Hippocampal formation (tissue), 2 donors: Measurements from ENCODE around the gene GMDS.

Source experiments
- DNase-seq, 2 donors: peaks; one replicate each; lab custom pipeline; 2025; lab: John Stamatoyannopoulos, UW

Gene GMDS

GRCh38 chr6:2240961-2241360 lies 4.4 kb downstream of the GMDS start:
- DNase-seq: no peak

DNA sequence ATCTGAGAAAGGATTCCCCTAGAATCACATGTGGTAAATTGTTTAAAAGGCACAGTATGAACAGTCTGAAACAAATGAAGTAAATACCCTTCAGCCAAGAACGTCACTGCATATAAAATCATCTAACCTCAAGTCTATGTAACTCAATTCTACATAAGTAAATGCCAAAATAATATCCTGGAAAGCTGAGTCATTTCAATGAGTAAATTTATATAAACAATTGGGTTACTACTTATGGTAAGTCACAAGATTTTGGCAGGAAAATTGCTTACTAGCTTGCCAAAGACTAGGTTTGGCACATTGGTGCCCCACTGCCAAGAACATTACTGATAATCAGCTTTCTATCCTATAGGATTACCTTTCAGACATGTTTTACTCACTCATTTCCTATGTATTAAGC lies 8.4 kb downstream of the GMDS start:
- DNase-seq: no peak

DNA sequence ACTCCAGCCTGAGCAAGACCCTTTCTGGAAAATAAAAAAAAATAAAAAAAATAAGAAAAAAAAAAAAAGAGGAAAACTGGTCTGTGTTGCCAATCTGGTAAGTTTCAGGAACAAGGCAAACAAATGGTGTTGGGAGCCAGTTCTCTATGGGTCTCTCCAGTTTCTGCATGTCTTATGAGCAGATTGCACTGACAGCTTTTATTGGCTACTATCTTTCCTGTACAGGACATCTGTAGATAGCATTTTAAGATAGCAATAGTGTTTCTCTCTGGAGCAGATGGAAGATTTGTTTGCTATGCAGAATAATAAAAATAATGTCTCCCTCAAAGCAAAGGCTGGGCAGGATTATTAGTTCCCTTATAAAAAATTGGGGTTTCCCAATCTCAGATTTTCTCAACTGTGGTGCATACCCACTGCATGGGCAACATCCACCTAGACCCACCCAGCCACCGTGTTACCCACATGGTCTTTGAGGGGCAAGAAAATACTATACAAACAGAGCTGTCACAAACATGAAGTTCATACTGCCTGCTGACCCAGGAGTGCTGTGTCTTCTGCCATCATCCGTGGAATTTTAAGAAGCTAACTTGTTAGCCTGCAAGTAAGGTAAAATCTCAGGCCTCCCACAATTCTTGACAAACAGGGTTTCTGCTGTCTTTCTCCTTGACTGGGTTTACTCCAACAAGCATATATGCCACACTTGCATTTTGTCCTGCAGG lies 9.5 kb downstream of the GMDS start:
- no peak for DNase-seq

DNA sequence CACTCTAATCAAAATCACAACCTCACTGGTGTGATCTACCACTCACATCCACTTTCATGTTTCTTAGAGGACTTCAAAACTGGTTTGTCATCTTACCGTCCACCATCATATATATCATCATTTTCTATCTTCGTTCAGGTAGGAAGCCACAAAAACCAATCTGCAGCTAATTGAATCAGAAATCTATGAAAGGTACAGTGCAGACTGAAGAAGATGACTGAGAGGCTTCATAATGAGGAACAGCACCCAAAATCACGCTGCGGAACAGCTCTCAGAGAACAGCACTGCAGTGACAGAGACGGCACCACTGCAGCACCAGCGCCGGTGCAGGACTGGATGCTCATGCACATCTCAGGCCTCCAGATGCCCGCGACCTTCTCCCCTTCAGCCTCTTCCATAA lies 13.0 kb downstream of the GMDS start:
- no peak for DNase-seq

- DNase-seq: no peak
Observed at GRCh38 chr6:2231438-2231837, 14.0 kb downstream of the GMDS start.

GRCh38 chr6:2230659-2231277 lies 14.6 kb downstream of the GMDS start:
- no peak for DNase-seq

- no peak for DNase-seq
Observed at GRCh38 chr6:2229742-2230141, 15.7 kb downstream of the GMDS start.

- DNase-seq: no peak
Observed at GRCh38 chr6:2229039-2229438, 16.4 kb downstream of the GMDS start.

DNA sequence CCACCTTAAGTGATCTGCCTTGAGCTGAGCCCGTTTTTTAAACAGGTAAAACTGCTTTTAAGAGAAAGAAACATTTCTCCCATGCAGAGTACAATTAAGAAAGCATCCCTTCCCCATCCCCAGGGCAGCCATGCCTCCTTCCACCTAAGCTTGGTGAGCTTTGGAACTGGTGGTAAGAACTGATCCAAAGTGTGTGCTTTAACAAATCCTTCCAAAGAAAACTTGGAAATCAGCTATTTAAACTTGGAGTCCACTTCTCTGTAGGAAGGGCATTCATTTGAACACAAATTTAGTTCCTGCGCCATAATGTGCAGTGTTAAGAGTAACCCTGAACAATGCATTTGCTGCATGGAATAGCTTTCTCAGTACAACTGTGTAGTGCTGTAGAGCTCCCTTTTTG lies 17.0 kb downstream of the GMDS start:
- no peak for DNase-seq

DNA sequence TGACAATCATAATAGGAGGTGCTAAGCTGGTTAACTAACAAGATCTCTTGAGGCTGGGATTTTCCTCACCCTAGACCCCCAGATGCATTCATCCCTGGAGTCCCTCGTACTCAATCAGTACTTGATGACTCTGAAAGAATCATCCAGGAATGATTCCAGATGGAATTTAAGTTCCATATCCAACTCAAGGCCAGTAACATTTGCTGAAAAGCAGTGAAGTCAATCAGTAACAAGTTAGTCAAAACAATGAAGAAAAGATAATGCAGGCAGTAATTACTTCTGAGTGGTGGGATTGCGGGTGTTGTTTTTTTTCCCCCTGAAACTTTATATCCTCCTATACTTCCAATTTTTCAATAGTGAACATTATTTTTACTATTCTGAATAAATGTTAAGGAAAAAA lies 18.6 kb downstream of the GMDS start:
- no peak for DNase-seq

DNA sequence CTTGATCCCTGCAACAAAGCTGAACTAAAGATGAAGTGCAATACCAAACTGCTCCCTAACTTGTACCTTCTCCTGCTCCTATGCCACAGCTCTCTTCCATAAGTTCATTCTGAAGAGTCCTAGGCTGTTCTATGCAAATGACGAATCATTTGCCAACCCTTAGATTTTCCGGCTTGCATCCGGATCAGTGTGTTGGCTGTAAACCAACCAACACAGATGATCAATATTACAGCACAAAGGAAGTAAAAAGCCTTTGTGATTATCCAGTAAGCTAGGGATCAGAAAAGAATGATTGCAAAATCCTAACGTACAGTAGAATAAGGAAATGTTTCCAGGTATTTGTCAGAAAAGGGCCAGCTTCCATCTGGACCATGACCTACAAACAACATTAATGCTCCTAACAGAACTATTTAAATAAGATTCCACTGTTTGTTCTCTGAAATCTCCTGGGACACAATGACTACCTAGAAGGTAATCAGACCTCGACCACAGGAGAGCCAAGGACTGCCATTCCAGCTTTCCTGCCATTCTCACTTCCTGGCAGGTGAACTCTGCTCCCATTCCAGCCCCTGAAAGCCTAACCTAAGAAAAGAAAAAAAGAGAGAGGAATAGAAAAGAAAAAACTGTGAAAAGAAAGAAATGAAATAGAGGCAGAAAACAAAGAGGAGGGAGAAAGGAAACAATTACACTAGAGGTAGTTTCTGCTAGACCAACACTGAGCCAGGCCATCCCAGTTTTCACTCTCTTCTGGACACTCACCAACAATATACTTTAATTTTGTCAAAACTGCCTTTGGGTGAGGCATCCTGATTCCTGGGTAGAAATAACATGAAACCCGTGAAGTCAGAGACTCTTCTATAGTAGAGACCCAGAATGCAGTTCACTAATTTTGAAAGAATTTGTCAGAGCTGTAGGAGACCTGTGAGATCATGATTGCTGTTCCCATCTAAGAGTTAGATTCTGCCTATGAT lies 19.7 kb downstream of the GMDS start:
- no peak for DNase-seq

DNA sequence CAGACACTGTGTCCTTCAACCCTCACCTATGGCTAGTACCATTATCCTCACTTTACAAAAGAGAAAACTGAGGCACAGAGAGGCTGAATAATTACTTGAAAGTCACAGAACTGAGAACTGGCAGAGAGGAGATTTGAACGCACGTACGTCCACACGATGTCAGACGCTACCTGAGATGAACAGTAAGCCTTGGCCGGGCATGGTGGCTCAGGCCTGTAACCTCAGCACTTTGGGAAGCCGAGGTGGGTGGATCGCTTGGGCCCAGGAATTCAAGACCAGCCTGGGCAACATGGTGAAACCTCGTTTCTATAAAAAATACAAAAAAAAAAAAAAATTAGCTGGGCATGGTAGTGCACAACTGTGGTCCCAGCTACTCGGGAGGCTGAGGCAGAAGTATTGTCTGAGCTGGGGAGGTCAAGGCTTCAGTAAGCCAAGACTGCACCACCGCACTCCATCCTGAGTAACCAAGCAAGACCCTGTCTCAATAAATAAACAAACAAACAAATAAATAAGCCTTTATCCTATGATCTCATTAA lies 20.5 kb downstream of the GMDS start:
- no peak for DNase-seq

GRCh38 chr6:2222275-2222842 lies 23.0 kb downstream of the GMDS start:
- DNase-seq: no peak

- DNase-seq: no peak
Observed at GRCh38 chr6:2221726-2222274, 23.6 kb downstream of the GMDS start.

DNA sequence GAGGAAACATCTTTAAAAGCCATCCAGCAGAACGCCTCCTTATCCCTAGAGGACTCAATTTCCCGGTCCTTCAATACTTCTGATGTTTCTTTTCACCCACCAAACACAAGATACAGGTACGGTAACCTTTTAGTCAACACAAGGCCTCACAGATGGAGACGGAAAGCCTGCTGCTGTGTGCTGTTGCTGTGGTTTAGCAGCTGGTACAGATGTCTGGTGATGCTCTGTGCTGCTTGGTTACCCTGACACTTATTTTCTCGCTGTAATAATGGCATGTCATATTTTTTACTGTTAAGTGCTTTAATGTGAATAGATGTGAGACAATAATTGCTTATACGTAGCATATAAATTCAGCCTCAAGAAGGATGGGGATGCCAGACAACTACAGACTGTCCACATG lies 25.3 kb downstream of the GMDS start:
- DNase-seq: no peak

DNA sequence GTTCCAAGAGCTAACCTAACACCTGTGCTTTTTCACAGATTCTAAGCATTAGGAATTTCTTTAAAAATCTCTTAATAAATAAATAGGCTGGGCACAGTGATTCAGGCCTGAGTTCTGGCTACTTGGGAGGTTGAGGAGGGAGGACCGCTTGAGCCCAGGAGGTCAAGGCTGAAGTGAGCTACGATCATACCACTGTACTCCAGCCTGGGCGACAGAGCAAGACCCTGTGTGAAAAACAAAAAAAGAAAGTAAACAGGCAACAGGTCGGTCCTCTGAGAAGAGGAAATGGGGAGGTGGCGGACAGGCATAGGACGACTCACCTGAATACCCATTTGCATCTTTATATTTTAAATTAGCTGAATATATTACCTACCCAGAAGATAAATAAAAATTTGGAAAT lies 26.5 kb downstream of the GMDS start:
- DNase-seq: no peak

GRCh38 chr6:2216794-2217383 lies 28.5 kb downstream of the GMDS start:
- no peak for DNase-seq

- DNase-seq: no peak
Observed at GRCh38 chr6:2215342-2215741, 30.1 kb downstream of the GMDS start.

GRCh38 chr6:2213086-2213485 lies 32.3 kb downstream of the GMDS start:
- DNase-seq: no peak

DNA sequence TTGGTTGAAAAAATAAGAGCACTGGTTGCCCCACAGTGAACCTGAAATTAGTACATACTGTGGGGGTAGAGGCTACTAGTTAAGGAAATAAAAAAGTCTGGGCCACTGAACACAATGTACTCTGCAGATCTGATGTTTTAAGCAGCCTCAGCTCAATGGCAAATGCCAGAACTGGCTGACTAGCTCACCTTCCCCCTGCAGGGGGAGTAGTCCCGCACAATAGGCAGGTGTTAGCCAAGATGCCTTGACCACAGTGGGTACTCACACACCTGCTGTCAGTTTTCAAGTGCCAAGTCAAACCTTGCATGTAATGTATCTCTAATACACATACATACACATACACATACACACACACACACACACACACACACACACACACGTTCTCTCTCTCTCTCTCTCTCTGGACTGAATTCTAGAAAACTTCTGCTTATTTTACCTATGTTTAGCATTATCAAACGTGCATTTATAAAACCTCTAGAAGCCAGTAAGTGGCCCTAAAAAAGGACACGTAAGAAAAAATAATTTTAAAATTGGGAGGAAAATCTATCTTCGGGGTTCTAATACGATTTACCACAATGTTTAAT lies 36.1 kb downstream of the GMDS start:
- DNase-seq: no peak

GRCh38 chr6:2208468-2208867 lies 36.9 kb downstream of the GMDS start:
- no peak for DNase-seq
